LNCAP (cell line): ENCODE results near the gene DISP1.

Experiments used
- TF ChIP-seq, protein P1 (sequence below): fragments of 450-650 bp; IDR thresholded peaks from 2 replicates; pipeline ENCODE4 v1.5.1; 2017; ENCODE audit warnings: mild to moderate bottlenecking

The DISP1 gene

GRCh38 chr1:222843469-222844410 is 28.9 kb downstream of the DISP1 start:
- TF ChIP-seq, protein P1, sequence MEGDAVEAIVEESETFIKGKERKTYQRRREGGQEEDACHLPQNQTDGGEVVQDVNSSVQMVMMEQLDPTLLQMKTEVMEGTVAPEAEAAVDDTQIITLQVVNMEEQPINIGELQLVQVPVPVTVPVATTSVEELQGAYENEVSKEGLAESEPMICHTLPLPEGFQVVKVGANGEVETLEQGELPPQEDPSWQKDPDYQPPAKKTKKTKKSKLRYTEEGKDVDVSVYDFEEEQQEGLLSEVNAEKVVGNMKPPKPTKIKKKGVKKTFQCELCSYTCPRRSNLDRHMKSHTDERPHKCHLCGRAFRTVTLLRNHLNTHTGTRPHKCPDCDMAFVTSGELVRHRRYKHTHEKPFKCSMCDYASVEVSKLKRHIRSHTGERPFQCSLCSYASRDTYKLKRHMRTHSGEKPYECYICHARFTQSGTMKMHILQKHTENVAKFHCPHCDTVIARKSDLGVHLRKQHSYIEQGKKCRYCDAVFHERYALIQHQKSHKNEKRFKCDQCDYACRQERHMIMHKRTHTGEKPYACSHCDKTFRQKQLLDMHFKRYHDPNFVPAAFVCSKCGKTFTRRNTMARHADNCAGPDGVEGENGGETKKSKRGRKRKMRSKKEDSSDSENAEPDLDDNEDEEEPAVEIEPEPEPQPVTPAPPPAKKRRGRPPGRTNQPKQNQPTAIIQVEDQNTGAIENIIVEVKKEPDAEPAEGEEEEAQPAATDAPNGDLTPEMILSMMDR = no peak

- TF ChIP-seq, protein P1 = no peak
Observed at GRCh38 chr1:222844411-222844779, 29.6 kb downstream of the DISP1 start.

DNA sequence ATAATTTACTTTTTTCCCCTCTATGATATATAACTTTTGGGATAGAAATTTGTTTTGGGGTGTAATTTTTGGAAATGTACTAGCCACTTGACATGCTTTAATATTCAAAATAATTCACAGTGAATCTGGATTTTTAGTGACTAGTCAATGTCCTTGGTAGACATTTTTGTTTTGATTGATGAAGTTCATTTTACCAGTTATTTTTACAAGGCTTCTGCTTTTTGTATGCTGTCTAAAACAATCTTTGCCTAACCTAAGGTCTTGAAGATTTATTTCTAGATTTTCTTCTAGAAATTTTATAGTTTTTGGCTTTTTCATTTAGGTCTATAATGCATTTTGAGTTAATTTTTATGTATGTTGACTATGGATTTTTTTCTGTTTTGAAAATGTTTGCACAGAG is 30.9 kb downstream of the DISP1 start:
- TF ChIP-seq, protein P1 = no peak

DNA sequence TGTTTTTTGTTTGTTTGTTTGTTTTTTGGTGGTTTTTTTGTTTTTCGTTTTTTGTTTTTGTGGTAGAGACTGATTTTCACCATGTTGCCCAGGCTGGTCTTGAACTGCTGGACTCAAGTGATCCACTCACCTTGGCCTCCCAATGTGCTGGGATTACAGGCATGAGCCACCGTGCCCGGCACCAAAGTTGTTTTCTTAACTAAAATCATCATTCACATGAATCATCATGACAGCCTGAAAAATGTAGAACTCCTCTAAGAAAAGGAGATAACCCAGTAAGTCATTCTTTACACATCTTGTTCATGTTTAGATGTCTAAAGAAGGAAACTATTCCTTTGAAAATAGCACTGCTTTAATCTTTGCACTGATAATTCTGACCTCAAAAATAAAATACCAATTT is 37.5 kb downstream of the DISP1 start:
- TF ChIP-seq, protein P1 = no peak

DNA sequence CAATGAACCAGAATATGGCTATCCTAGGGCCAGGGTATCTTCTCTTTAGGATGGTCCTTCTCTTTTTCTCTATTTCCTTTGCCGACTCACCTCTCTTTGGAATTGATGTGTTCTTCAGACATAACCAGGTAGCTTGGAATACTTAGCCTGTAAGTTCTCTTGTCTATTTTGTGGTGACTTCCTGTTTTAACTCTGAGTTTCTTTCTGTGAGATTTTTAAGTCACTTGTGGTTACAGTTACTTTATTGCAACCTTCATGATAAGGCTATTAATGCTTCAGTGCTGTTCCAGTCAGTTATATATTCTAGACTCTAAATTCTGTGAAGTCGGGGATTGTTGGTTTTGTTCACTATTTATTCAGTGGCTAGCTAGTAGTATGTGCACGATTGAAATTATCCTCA is 46.2 kb downstream of the DISP1 start:
- TF ChIP-seq, protein P1 = no peak
